ENCODE measurements around the gene ACOT11.

- TF ChIP-seq TAF1 (IDR thresholded peaks at IDR 0.05; ENCODE audit: low read depth) = no peak
- no peak for TF ChIP-seq EP300 (IDR thresholded peaks at IDR 0.05; ENCODE audit: borderline replicate concordance)
- no peak for TF ChIP-seq YY1 (IDR thresholded peaks at IDR 0.05; ENCODE audit: low read depth)
- TF ChIP-seq, protein P1, sequence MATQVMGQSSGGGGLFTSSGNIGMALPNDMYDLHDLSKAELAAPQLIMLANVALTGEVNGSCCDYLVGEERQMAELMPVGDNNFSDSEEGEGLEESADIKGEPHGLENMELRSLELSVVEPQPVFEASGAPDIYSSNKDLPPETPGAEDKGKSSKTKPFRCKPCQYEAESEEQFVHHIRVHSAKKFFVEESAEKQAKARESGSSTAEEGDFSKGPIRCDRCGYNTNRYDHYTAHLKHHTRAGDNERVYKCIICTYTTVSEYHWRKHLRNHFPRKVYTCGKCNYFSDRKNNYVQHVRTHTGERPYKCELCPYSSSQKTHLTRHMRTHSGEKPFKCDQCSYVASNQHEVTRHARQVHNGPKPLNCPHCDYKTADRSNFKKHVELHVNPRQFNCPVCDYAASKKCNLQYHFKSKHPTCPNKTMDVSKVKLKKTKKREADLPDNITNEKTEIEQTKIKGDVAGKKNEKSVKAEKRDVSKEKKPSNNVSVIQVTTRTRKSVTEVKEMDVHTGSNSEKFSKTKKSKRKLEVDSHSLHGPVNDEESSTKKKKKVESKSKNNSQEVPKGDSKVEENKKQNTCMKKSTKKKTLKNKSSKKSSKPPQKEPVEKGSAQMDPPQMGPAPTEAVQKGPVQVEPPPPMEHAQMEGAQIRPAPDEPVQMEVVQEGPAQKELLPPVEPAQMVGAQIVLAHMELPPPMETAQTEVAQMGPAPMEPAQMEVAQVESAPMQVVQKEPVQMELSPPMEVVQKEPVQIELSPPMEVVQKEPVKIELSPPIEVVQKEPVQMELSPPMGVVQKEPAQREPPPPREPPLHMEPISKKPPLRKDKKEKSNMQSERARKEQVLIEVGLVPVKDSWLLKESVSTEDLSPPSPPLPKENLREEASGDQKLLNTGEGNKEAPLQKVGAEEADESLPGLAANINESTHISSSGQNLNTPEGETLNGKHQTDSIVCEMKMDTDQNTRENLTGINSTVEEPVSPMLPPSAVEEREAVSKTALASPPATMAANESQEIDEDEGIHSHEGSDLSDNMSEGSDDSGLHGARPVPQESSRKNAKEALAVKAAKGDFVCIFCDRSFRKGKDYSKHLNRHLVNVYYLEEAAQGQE (IDR thresholded peaks at IDR 0.05; ENCODE audit: low read depth) = no peak
- no peak for TF ChIP-seq MAX (IDR thresholded peaks at IDR 0.05)
Observed at GRCh38 chr1:54577612-54578011, 29.6 kb downstream of the ACOT11 start.
